ENCODE results near the gene MEGF6.

DNA sequence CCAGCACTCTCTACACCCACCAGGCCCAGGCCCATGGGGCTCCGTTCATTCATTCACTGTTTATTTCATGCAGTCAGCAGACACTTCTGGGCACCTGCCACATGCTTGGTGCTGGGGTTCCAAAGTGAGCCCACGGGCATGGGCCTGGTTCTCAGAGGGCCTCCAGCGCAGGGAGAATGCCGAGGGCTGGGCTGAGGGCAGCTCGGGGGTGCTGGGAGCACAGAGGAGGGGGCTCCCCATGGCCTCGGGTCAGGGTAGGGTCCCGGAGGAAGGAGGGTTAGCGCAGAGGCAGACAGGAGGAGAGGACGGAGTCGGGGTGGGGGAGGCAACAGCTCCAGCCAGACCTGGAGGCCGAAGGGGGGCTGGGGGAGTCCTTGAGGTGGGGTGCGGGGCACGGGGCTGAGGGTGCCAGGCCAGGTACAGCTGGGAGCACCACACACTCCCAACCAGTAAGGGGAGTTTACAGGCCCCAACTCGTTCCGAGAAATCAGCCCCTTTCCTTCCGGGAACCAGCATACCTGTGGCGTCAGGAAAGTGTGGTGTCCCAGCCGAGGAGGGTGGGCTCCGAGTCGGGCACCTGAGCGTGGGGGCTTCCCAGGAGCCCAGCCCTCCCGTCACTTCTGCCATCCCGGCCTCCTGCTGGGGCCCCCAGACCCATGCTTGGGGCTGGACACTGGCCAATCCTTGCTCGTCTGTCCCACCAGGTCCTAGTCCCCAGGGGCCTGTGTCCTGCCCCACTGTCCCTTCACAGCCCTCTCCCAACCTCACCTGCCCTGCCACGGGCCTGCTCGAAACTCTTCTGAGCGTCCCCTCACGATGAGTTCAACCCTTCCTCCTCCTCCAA lies 146.0 kb downstream of the MEGF6 start:
- TF ChIP-seq, protein P1, sequence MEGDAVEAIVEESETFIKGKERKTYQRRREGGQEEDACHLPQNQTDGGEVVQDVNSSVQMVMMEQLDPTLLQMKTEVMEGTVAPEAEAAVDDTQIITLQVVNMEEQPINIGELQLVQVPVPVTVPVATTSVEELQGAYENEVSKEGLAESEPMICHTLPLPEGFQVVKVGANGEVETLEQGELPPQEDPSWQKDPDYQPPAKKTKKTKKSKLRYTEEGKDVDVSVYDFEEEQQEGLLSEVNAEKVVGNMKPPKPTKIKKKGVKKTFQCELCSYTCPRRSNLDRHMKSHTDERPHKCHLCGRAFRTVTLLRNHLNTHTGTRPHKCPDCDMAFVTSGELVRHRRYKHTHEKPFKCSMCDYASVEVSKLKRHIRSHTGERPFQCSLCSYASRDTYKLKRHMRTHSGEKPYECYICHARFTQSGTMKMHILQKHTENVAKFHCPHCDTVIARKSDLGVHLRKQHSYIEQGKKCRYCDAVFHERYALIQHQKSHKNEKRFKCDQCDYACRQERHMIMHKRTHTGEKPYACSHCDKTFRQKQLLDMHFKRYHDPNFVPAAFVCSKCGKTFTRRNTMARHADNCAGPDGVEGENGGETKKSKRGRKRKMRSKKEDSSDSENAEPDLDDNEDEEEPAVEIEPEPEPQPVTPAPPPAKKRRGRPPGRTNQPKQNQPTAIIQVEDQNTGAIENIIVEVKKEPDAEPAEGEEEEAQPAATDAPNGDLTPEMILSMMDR (IDR thresholded peaks at IDR 0.05): no peak
- no peak for TF ChIP-seq POLR2A (IDR thresholded peaks at IDR 0.05)
